ENCODE data around the gene LAMTOR4.
A peak's percentile ranks its signal among the peaks of the same experiment; 100 is the strongest.

Gene LAMTOR4

GRCh38 chr7:100152937-100153666 is 4.4 kb downstream of the LAMTOR4 start:
- DNase-seq (ENCODE audit: extremely low read depth in 1 of 2, low read depth in 1 of 2), result no peak

GRCh38 chr7:100153708-100154535 is 5.2 kb downstream of the LAMTOR4 start:
- DNase-seq (ENCODE audit: extremely low read depth in 1 of 2, low read depth in 1 of 2), result no peak

GRCh38 chr7:100154651-100155491 is 6.2 kb downstream of the LAMTOR4 start:
- no peak for DNase-seq (ENCODE audit: extremely low read depth in 1 of 2, low read depth in 1 of 2)

- DNase-seq (ENCODE audit: extremely low read depth in 1 of 2, low read depth in 1 of 2), result no peak
These were observed 7.0 kb downstream of the LAMTOR4 start for GRCh38 chr7:100155553-100156317.

- DNase-seq (ENCODE audit: extremely low read depth in 1 of 2, low read depth in 1 of 2), result no peak
These were observed 7.8 kb downstream of the LAMTOR4 start for GRCh38 chr7:100156331-100157068.

- DNase-seq (ENCODE audit: extremely low read depth in 1 of 2, low read depth in 1 of 2), result no peak
These were observed 8.3 kb downstream of the LAMTOR4 start for GRCh38 chr7:100157069-100157333.

GRCh38 chr7:100157334-100158228 is 8.9 kb downstream of the LAMTOR4 start:
- no peak for DNase-seq (ENCODE audit: extremely low read depth in 1 of 2, low read depth in 1 of 2)

GRCh38 chr7:100158229-100159098 is 9.7 kb downstream of the LAMTOR4 start, which contains the start of gene TRAPPC14:
TSS of gene TRAPPC14 (minus strand) at chr7:100158723. CDS start at chr7:100158499, 224 bp downstream.
- DNase-seq (ENCODE audit: extremely low read depth in 1 of 2, low read depth in 1 of 2), result peak; percentile 81 to 91

- DNase-seq (ENCODE audit: extremely low read depth in 1 of 2, low read depth in 1 of 2), result no peak
These were observed 10.4 kb downstream of the LAMTOR4 start for GRCh38 chr7:100159099-100159623.

- no peak for DNase-seq (ENCODE audit: extremely low read depth in 1 of 2, low read depth in 1 of 2)
These were observed 11.3 kb downstream of the LAMTOR4 start for GRCh38 chr7:100160067-100160466.

- DNase-seq (ENCODE audit: extremely low read depth in 1 of 2, low read depth in 1 of 2), result no peak
These were observed 14.4 kb downstream of the LAMTOR4 start for GRCh38 chr7:100163006-100163531.

- no peak for DNase-seq (ENCODE audit: extremely low read depth in 1 of 2, low read depth in 1 of 2)
These were observed 15.2 kb downstream of the LAMTOR4 start for GRCh38 chr7:100163871-100164270.

GRCh38 chr7:100166317-100166940 is 17.7 kb downstream of the LAMTOR4 start:
- DNase-seq (ENCODE audit: extremely low read depth in 1 of 2, low read depth in 1 of 2), result no peak

GRCh38 chr7:100166970-100167911 is 18.5 kb downstream of the LAMTOR4 start:
- DNase-seq (ENCODE audit: extremely low read depth in 1 of 2, low read depth in 1 of 2), result no peak

- no peak for DNase-seq (ENCODE audit: extremely low read depth in 1 of 2, low read depth in 1 of 2)
These were observed 19.2 kb downstream of the LAMTOR4 start for GRCh38 chr7:100167912-100168323.
